ENCODE measurements around the gene OR2F2.

The OR2F2 gene, protein sequence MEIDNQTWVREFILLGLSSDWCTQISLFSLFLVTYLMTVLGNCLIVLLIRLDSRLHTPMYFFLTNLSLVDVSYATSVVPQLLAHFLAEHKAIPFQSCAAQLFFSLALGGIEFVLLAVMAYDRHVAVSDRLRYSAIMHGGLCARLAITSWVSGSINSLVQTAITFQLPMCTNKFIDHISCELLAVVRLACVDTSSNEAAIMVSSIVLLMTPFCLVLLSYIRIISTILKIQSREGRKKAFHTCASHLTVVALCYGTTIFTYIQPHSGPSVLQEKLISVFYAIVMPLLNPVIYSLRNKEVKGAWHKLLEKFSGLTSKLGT

DNA sequence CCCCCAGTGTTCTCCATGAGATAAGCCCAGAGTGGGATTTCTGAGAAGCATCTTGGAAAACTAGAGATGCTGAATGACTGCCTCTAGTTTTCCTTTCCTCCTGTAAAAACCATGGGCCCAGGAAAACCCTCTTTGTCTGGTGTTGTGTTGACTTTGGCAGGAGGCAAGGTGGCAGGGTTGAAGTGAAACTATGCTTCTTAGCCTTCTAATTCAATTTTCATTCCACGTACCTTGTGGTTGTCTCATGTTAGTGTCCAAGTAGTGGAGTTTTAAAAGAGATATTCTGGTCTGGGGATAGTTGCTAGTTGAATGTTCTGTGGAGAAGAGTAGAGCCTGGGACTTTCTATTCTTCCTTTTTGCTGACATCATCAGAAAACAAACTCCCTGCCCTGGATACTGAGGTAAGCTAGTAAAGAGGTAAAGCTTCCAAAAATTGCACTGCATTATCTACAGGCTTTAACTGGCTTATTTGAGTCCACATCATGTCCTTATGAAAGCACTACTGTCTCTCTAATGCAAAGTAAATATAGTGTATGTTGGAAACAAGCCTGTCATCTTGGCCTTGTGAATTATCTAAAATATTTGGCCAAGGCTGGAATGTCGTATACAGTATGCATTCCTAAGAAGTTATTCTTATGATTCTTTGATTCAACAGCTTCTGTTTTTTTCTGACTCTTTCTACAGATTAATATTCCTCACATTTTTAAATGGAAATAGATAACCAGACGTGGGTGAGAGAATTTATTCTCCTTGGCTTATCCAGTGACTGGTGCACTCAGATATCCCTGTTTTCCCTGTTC lies at the start of gene OR2F2:
Gene OR2F2 (plus strand): TSS at position 708 of the 800 bp plus-strand sequence. CDS start 0 bp downstream, at position 708.
- no peak for DNase-seq (ENCODE audit: low spot score)

GRCh38 chr7:143885951-143886350 lies 49.1 kb upstream of the OR2F2 start:
- no peak for DNase-seq (ENCODE audit: low spot score)

DNA sequence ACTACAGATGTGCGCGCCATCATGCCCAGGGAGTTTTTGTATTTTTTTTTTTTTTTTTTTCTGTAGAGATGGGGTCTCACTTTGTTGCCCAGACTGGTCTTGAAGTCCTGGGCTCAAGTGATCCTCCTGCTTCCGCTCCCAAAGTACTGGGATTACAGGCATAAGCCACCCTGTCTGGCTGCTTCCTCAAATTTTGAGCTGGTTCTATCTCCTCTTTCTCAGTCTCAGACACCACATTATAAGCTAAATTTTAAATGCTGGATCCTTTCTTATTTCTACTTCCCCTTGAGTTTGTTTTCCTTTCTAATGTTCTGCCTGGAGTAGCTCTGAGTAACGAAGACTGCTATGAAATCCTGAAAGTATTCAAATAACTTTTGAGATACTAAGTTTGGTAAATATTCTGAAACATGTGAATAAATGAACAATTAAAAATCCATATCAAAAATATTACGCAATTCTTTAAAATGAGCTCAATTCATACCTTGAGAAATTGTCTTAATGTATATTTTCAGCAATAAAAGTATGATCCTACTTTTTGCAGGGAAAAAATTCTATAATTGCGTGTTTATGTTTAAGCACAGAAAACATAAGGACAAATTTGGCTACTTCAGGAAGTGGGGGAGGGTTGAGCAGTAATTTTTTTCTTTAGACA lies 48.1 kb upstream of the OR2F2 start:
- DNase-seq (ENCODE audit: low spot score): no peak

DNA sequence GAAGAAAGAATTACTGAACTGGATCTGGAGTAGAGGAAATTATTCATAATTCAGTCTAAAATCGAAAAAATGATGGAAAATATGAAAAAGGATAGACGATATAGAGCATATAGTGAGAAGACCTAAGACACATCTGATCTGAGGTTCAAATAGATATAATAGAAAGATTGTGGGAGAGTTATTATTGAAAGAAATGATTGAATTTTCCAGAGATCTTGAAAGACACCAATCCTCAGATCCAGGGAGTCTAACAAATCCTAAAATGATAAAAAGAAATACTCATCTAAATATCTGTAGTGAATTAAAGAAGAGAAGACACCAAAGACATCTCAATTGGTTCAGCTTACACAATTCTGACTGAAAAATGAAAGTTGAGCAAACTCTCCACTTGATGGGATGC lies 46.0 kb upstream of the OR2F2 start:
- no peak for DNase-seq (ENCODE audit: low spot score)

- no peak for DNase-seq (ENCODE audit: low spot score)
Observed at GRCh38 chr7:143890558-143890957, 44.5 kb upstream of the OR2F2 start.

DNA sequence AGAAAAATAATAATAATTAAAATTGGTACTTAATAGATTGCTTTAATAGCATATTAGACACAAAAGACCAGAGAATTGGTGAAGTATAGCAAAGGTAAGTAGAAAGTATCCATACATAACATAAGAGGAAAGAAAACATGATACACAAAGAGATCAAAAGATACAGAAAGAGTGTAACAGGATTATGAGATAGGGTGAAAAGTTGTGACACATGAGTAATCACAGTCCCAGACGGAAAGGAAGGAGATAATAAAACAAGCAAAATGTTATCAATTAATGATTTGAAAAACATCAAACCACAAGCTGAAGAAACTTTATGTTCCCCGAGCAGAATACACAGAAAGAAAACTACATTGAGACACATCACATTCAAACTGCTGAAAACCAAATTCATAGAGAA lies 43.6 kb upstream of the OR2F2 start:
- no peak for DNase-seq (ENCODE audit: low spot score)

DNA sequence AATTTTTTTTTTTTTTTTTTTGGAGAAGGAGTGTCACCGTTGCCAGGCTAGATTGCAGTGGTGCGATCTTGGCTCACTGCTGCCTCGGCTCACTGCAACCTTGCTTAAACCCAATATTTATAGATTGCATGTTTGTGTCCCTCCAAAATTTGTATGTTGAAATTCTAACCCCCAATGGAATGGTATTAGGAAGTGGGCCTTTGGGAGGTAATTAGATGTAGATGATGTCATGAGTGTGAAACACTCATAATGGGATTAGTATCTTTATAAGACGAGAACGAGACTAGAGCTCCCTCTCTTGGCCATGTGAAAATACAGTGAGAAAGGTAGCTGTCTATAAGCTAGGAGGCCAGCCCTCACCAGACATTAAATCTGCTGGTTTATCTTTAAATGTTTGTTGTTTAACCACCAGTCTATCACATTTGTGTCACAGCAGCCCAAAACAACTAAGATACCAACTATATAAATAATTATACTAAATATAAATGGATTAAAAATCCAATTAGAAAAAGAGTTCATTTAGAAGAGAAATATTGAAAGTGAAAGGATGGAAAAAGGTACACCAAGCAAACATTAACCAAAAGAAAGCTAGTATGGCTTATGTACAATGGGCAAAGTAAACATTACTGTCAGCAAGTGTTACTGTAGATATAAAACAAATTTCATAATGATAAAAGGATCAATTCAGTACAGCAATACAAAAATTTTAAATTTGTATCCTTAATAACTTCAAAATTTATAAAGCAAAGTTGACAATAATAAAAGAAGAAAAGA lies 42.3 kb upstream of the OR2F2 start:
- peak; percentile 45 for DNase-seq (ENCODE audit: low spot score)

DNA sequence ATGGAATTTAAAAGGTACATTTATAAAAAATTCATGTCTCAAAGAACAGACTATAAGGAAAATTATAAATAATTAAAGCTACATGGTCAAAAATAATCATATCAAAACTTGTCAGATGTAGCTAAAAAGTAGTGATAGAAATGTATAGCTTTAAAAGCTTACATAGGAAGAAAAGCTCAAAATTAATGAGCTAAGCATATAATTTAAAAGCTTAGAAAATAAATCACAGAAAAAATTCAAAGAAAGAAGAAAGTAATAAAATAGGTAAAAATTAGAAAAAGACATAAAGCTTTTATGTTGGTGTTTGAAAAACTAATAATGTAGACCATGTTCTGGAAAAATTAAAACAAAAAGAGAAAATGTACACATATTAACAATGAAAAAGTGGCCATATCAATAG lies 38.4 kb upstream of the OR2F2 start:
- no peak for DNase-seq (ENCODE audit: low spot score)

GRCh38 chr7:143898810-143899209 lies 36.2 kb upstream of the OR2F2 start:
- DNase-seq (ENCODE audit: low spot score): no peak

DNA sequence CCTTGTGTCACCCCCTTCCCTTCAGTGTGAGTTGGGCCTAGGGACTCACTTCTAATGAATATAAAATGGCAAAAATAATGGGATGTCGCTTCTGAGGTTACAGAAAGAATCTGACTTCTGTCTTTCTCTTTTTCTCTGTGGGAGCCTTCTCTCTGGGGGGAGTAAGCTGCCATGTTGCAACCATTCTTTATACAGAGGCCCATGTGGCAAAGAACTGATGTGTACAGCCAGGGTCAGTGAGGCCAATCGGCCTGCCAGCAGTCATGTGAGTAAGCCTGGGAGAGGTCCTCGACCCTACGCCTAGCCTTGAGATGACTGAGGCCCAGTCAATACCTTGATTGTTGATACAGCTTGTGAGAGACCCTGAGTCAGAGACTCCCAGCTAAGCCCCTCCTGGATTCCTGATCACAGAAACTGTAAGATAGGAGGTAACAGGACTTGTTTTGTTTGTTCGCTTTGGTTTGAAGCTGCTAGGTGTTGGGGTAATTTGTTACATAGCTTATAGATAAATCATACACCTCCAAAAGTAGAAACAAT lies 34.7 kb upstream of the OR2F2 start:
- peak; percentile 52 for DNase-seq (ENCODE audit: low spot score)

DNA sequence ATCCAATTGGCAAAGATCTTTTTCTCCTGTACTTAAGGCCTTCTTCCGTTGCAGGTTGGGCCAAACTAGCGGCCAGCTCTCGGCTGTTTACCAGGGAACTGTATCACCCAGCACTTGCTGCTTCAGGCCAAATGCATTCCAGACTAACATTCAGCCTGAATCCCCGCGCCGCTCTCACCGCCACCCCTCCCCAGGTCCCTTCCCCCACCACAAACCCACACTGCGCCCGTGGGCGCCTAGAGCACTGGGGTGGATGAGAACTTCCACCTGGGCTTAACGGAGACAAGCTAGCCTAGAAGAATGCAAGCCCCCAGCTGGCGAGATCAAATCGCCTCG lies 33.7 kb upstream of the OR2F2 start:
- DNase-seq (ENCODE audit: low spot score): peak; percentile 72

DNA sequence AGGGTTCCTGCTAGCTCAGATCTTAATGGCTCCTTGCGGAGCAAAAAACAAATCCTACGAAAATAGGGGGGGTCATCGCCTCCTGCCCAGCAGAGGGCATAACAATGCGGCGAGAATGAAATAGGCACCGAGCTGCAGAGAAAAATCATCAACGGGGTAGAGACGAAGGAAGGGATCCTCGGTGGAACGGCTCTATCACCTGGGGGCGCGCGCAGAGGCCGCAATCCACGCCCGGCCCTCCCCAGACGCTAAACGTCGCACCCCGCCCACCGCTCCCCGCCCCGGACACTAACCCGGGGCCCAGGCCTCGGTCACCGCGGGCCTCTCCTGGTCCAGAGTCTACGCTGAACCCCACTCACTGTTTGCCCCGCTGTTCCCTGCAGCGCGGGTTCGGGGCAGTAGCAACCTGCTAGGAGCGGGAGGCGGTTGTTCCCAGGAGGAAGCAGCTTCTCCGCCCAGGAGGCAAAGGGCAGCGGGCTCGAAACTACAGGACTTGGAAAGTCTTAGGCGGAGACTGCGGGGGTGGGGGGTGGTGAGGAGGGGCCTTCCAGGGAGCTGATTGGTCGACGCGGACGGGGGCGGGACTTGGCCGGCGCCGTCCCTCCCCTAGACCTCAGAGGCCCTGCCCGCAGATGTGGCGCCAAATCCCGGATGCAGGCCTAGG lies 33.2 kb upstream of the OR2F2 start, which contains the start of gene TCAF1:
Gene TCAF1 (minus strand): TSS at position 509 of the 664 bp plus-strand sequence. CDS start 25,568 bp downstream, outside the sequence.
- DNase-seq (ENCODE audit: low spot score): peak; percentile 97

DNA sequence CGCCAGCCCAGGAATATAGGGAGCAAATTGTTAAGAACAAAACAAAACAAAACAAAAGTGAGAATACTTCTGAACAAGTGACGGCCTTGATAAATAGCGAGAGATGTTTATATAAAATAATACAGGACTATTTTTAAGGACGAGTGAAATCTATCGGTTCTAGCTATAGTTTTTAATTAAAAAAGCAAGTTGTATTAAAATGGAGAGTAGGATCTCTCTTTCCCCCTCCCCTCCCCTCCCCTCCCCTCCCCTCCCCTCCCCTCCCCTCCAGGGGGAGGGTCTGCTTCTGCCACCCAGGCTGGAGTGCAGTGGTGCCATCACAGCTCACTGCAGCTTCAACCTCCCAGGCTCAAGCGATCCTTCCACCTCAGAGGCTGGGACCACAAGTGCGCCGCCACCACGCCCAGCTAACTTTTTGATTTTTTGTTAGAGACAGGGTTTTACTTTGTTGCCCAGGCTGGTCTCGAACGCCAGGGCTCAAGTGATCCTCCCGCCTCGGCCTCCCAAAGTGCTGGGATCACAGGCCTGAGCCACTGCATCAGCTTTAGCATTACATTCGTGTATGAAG lies 32.6 kb upstream of the OR2F2 start:
- no peak for DNase-seq (ENCODE audit: low spot score)

- no peak for DNase-seq (ENCODE audit: low spot score)
Observed at GRCh38 chr7:143905509-143905908, 29.5 kb upstream of the OR2F2 start.

DNA sequence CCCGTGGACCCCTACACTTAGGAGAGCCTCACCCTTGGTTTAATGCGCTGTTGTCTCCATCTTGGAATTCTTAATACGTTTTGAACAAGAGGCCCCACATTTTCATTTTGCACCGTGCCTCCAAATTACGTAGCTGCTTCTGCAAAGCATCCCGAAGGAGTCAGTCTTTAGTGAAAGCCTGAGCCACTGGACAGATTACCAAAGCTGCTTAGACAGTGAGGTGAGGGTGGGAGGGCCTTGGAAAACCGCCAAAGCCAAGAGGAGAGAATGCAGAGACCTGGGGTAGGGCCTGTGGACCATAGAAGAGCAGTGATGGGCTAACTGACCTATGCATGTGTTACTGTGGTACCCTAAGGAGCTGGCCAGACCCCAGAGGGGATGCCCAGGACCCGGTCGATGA lies 28.9 kb upstream of the OR2F2 start:
- no peak for DNase-seq (ENCODE audit: low spot score)

GRCh38 chr7:143906895-143907294 lies 28.1 kb upstream of the OR2F2 start:
- no peak for DNase-seq (ENCODE audit: low spot score)

DNA sequence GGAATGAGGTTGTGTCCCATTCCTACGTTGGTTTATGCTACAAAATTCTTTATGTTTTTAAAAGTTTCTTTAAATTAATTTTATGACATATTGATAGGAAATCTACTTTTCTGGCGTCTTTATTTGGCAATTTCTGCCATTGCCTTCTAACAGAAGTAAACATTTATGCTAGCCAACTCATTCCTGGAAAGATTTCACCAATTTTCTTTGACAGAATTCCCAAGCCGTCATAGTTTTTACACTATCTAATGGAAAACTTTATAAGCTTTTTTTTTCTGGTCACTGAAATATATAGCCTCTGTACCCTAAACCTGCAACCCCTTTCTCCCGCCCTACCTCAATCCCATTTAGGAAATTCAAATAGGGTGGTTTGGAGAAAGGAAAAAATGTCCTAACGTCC lies 26.9 kb upstream of the OR2F2 start:
- no peak for DNase-seq (ENCODE audit: low spot score)

DNA sequence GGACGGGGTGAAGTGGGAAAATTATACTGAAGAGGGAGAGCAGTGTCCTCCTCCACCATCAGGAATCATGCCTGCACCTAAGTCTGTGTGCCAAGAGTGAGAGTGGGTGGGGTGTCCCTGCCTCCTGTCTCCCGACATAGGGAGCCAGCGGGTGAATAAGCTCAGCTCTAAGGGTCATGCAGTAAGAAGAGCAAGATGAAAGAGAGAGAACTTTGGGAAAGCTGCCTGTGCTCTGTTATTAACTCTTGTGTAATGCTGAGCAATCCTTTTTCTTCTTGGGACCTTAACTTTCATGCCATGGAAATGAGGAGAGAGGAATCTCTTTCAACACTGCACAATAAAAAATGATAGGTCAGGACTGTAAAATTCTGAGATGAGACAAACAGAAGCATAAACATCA lies 25.2 kb upstream of the OR2F2 start:
- DNase-seq (ENCODE audit: low spot score): no peak

DNA sequence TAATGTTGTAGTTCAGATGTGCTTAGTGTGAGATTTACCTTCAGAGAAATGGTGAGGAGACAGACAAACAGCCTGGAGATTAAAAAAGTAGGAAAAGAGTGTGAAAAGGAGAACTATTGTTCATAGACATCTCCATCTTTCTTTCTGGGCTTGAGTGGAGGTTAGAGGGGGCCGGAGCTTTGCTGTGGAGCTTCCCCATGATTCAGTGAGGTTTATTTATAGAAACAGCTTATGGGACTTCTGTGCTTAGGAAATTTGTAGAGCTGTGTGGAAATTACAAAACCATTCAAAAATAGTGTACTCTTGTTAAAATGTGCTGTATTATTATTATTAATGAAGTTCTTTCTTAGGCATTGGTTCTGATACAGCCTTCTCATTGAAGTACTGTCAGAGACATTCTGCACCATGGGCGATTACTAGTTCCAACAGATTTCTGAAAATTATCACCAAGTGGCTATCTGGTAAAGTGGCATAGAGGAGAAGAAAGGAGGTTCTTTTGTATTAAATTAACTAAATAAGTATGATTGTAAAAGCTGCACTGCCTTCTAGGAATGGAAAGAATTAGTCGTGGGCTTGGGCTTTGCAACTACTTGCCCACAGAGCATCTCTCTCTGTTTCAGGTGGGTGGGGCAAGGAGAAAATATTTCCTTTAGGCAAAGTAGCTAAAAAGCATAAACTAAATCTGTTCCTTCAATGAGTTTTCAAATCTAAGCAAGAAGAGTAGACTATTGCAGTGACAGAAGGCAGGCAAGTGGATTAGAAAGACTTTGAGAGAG lies 24.4 kb upstream of the OR2F2 start:
- no peak for DNase-seq (ENCODE audit: low spot score)

- DNase-seq (ENCODE audit: low spot score): no peak
Observed at GRCh38 chr7:143913945-143914615, 21.0 kb upstream of the OR2F2 start.
